HFF-Myc (cell line): ENCODE results near the gene ARHGEF40.

Experiments
- DNase-seq: peaks from one replicate; pipeline ENCODE4 v3.0.0-alpha.2; 2011; ENCODE audit warnings: low read depth; ENCODE audit errors: extremely low read depth
- H3K4me3 ChIP-seq: replicated peaks from 2 replicates; pipeline ENCODE4 v1.5.1; 2011; ENCODE audit warnings: low read depth, mild to moderate bottlenecking, control low read depth, low read length
- CTCF ChIP-seq: IDR thresholded peaks from 2 replicates; pipeline ENCODE4 v1.5.1; 2012; ENCODE audit warnings: mild to moderate bottlenecking, low read depth, low read length, control low read depth; ENCODE audit errors: missing control alignments

ARHGEF40 gene

GRCh38 chr14:21099596-21099985 is 29.5 kb downstream of the ARHGEF40 start:
- no peak for DNase-seq
- peak overlapping the region; percentile 50 for H3K4me3 ChIP-seq
- TF ChIP-seq CTCF, result no peak

GRCh38 chr14:21100931-21101330 is 30.8 kb downstream of the ARHGEF40 start, which contains the start of gene TMEM253:
TMEM253 (plus strand) TSS chr14:21101066; CDS start chr14:21101344, 278 bp downstream.
- no peak for DNase-seq
- no peak for TF ChIP-seq CTCF
- no peak within 1 kb of the TSS for H3K4me3 ChIP-seq

- no peak overlapping the region for H3K4me3 ChIP-seq
- no peak for DNase-seq
These were observed 31.8 kb downstream of the ARHGEF40 start for GRCh38 chr14:21101802-21102413.

GRCh38 chr14:21102521-21103410 is 32.7 kb downstream of the ARHGEF40 start:
- no peak for TF ChIP-seq CTCF
- H3K4me3 ChIP-seq, result peak overlapping the region; percentile 65
- no peak for DNase-seq

More at GRCh38 chr14:21101802-21102413, 31.8 kb downstream of the ARHGEF40 start:
- TF ChIP-seq CTCF, result no peak

- peak overlapping the region; percentile 65 for H3K4me3 ChIP-seq
- no peak for TF ChIP-seq CTCF
- DNase-seq, result no peak
These were observed 33.3 kb downstream of the ARHGEF40 start for GRCh38 chr14:21103411-21103709.

GRCh38 chr14:21103710-21104447 is 33.8 kb downstream of the ARHGEF40 start:
- TF ChIP-seq CTCF, result peak; percentile 67
- H3K4me3 ChIP-seq, result peak overlapping the region; percentile 65
- DNase-seq, result peak; percentile 84
